H1 (cell line): ENCODE measurements around the gene ZNF775. TPM values are rescaled to one million over a fixed set of nuclear protein-coding genes. Genes with fewer than 3 reads are reported as not detected.

ENCODE experiments used
- CTCF ChIA-PET: fragments of 300-600 bp; sonication (Branson Sonifier 250); formaldehyde crosslinking; loops from one replicate; lab custom pipeline; 2021; ENCODE audit not compliant: partially characterized antibody; lab: Charles Lee
- POLR2A ChIA-PET: fragments of 300-600 bp; sonication (Branson Sonifier 250); formaldehyde crosslinking; loops from one replicate; lab custom pipeline; 2021; ENCODE audit warnings: inconsistent platforms; ENCODE audit not compliant: partially characterized antibody; lab: Charles Lee
- DNase-seq, 2 experiments: peaks; one replicate each; pipeline versions ENCODE4 v3.0.0 to v3.0.0-alpha.2; 2010 to 2022; ENCODE audit warnings: low spot score in 2 of 2, low read depth in 1 of 2, mixed read lengths in 1 of 2
- FAIRE-seq: peaks from 2 replicates; lab custom pipeline; 2011; peaks lifted over from hg19 to GRCh38; lab: Jason Lieb, UNC
- H2AFZ ChIP-seq: 2 replicates; pipeline ENCODE4 v1.8.1; 2012; ENCODE audit warnings: low read length, inconsistent platforms
- H2AK5ac ChIP-seq: 2 replicates; pipeline ENCODE4 v1.6.1; 2013; ENCODE audit warnings: low read depth, low read length
- H2BK120ac ChIP-seq: replicated peaks from 2 replicates; pipeline ENCODE3; 2013; ENCODE audit warnings: low read depth, low read length, inconsistent platforms
- H2BK12ac ChIP-seq: 2 replicates; pipeline ENCODE4 v1.6.1; 2013; ENCODE audit warnings: low read depth, low read length
- H2BK15ac ChIP-seq: 2 replicates; pipeline ENCODE4 v1.6.1; 2013; ENCODE audit warnings: low read length
- H2BK20ac ChIP-seq: 2 replicates; pipeline ENCODE4 v1.6.1; 2013; ENCODE audit warnings: low read length
- H2BK5ac ChIP-seq: 2 replicates; pipeline ENCODE4 v1.6.1; 2013; ENCODE audit warnings: low read depth, low read length
- H3K14ac ChIP-seq: 2 replicates; pipeline ENCODE4 v1.6.1; 2013; ENCODE audit warnings: inconsistent platforms; ENCODE audit not compliant: insufficient read length
- H3K18ac ChIP-seq: 2 replicates; pipeline ENCODE4 v1.6.1; 2013; ENCODE audit warnings: low read length; ENCODE audit errors: extremely low read depth
- H3K23ac ChIP-seq: 2 replicates; pipeline ENCODE4 v1.6.1; 2013; ENCODE audit warnings: inconsistent platforms; ENCODE audit not compliant: insufficient read length
- H3K23me2 ChIP-seq: 2 replicates; pipeline ENCODE4 v1.6.1; 2013; ENCODE audit warnings: low read depth, low read length
- H3K27ac ChIP-seq: 2 replicates; pipeline ENCODE4 v1.6.1; 2011; ENCODE audit warnings: low read depth, low read length, inconsistent platforms
- H3K27me3 ChIP-seq, 4 experiments: replicated peaks in 1 of 4; 1 replicate in 1 of 4; 2 replicates in 3 of 4; pipeline versions ENCODE4 v1.6.1 to v1.8.1; 2011 to 2013; ENCODE audit warnings: low read length in 3 of 4, mild to moderate bottlenecking in 3 of 4, inconsistent platforms in 2 of 4, mixed read lengths in 2 of 4, moderate library complexity in 1 of 4; ENCODE audit not compliant: control insufficient read depth in 3 of 4, insufficient read depth in 3 of 4; ENCODE audit errors: extremely low read depth in 1 of 4
- H3K36me3 ChIP-seq, 4 experiments: 2 replicates each; pipeline versions ENCODE4 v1.6.1 to v1.8.1; 2011 to 2013; ENCODE audit warnings: mild to moderate bottlenecking in 4 of 4, low read length in 3 of 4, moderate library complexity in 2 of 4, control low read depth in 1 of 4, inconsistent platforms in 1 of 4; ENCODE audit not compliant: insufficient read depth in 4 of 4, control insufficient read depth in 2 of 4
- H3K4ac ChIP-seq: replicated peaks from 2 replicates; pipeline ENCODE3; 2013; ENCODE audit warnings: low read length, low read depth, mixed read lengths, inconsistent platforms; ENCODE audit not compliant: insufficient read length
- H3K4me1 ChIP-seq, 4 experiments: replicated peaks in 1 of 4; 1 replicate in 1 of 4; 2 replicates in 3 of 4; pipeline versions ENCODE4 v1.6.1 to v1.8.1; 2011 to 2013; ENCODE audit warnings: low read length in 3 of 4, inconsistent platforms in 2 of 4, mixed read lengths in 1 of 4; ENCODE audit not compliant: insufficient read depth in 4 of 4, control insufficient read depth in 3 of 4
- H3K4me2 ChIP-seq, 2 experiments: 2 replicates each; pipeline versions ENCODE4 v1.6.1 to v1.8.1; 2011 to 2013; ENCODE audit warnings: low read depth in 2 of 2, low read length in 2 of 2, control low read depth in 1 of 2, inconsistent platforms in 1 of 2, mild to moderate bottlenecking in 1 of 2; ENCODE audit not compliant: insufficient read depth in 1 of 2
- H3K4me3 ChIP-seq, 4 experiments: fragments of 200-600, 300-600 bp in 1 of 4; sonication (generic), shearing (Covaris generic), sonication (Bioruptor Twin) in 1 of 4; 2 replicates each; pipeline versions ENCODE4 v1.5.1 to v1.8.1; 2011 to 2016; ENCODE audit warnings: low read length in 4 of 4, low read depth in 3 of 4, control low read depth in 2 of 4, inconsistent platforms in 2 of 4, mild to moderate bottlenecking in 2 of 4, mixed read lengths in 1 of 4, moderate library complexity in 1 of 4; ENCODE audit not compliant: insufficient read depth in 2 of 4; ENCODE audit errors: extremely low read depth in 1 of 4
- H3K56ac ChIP-seq: replicated peaks from 2 replicates; pipeline ENCODE3; 2013; ENCODE audit warnings: low read depth, mild to moderate bottlenecking, mixed read lengths, low read length, inconsistent platforms; ENCODE audit not compliant: insufficient read length
- H3K79me1 ChIP-seq: 2 replicates; pipeline ENCODE4 v1.6.1; 2013; ENCODE audit warnings: low read depth, low read length, control low read depth
- H3K79me2 ChIP-seq, 2 experiments: 2 replicates each; pipeline versions ENCODE4 v1.6.1 to v1.8.1; 2012 to 2013; ENCODE audit warnings: low read length in 2 of 2, mild to moderate bottlenecking in 2 of 2, inconsistent platforms in 1 of 2; ENCODE audit not compliant: insufficient read depth in 2 of 2, control insufficient read depth in 1 of 2
- H3K9ac ChIP-seq, 4 experiments: replicated peaks in 1 of 4; 1 replicate in 1 of 4; 2 replicates in 3 of 4; pipeline versions ENCODE4 v1.6.1 to v1.8.1; 2011 to 2013; ENCODE audit warnings: low read depth in 3 of 4, low read length in 3 of 4, control low read depth in 2 of 4, mild to moderate bottlenecking in 2 of 4, moderate library complexity in 2 of 4, inconsistent platforms in 1 of 4; ENCODE audit errors: extremely low read depth in 1 of 4
- H3K9me3 ChIP-seq, 2 experiments: 2 replicates each; pipeline versions ENCODE4 v1.6.1 to v1.8.1; 2012 to 2013; ENCODE audit warnings: mild to moderate bottlenecking in 2 of 2, moderate library complexity in 2 of 2, control low read depth in 1 of 2, inconsistent platforms in 1 of 2, low read depth in 1 of 2, low read length in 1 of 2, mixed read lengths in 1 of 2; ENCODE audit not compliant: insufficient read depth in 2 of 2
- H4K20me1 ChIP-seq, 2 experiments: replicated peaks in 1 of 2; 2 replicates each; pipeline versions ENCODE3 to v1.8.1; 2011 to 2013; ENCODE audit warnings: inconsistent platforms in 2 of 2, low read length in 2 of 2, mild to moderate bottlenecking in 1 of 2; ENCODE audit not compliant: insufficient read depth in 2 of 2, control insufficient read depth in 1 of 2
- H4K5ac ChIP-seq: 2 replicates; pipeline ENCODE4 v1.6.1; 2013; ENCODE audit warnings: low read length, low read depth, mixed read lengths, inconsistent platforms; ENCODE audit not compliant: insufficient read length
- H4K8ac ChIP-seq: 2 replicates; pipeline ENCODE4 v1.8.0; 2013; ENCODE audit warnings: mild to moderate bottlenecking, moderate library complexity, low read length, inconsistent platforms; ENCODE audit not compliant: insufficient read depth; ENCODE audit errors: extremely low read depth
- H4K91ac ChIP-seq: replicated peaks from 2 replicates; pipeline ENCODE3; 2013; ENCODE audit warnings: low read length, mixed read lengths, inconsistent platforms; ENCODE audit not compliant: insufficient read length
- CBX8 ChIP-seq: fragments of 300-800, 300-1000 bp; sonication (generic); IDR thresholded peaks from 2 replicates; pipeline ENCODE4 v1.7.1; 2016; ENCODE audit warnings: low read depth, low read length, borderline replicate concordance
- CHD1 ChIP-seq: IDR thresholded peaks from 2 replicates; pipeline ENCODE4 v1.6.1; 2012; ENCODE audit warnings: low read depth, low read length, improper control_type of control experiment
- EZH2 ChIP-seq: fragments of 200-600 bp; sonication (generic); IDR thresholded peaks from 2 replicates; pipeline ENCODE4 v1.7.1; 2012; ENCODE audit warnings: low read depth, mild to moderate bottlenecking, moderate library complexity, low read length, inconsistent platforms; ENCODE audit not compliant: severe bottlenecking
- RFX5 ChIP-seq: IDR thresholded peaks from 2 replicates; pipeline ENCODE4 v1.6.1; 2011; ENCODE audit warnings: low read depth, low read length, improper control_type of control experiment, borderline replicate concordance
- SUZ12 ChIP-seq: fragments of 200-600 bp; sonication (generic); IDR thresholded peaks from 2 replicates; pipeline ENCODE4 v1.6.1; 2012; ENCODE audit warnings: mild to moderate bottlenecking, inconsistent platforms, low read length, moderate library complexity, mixed read lengths
- TAF1 ChIP-seq: IDR thresholded peaks from 2 replicates; pipeline ENCODE4 v1.6.1; 2011; ENCODE audit warnings: mild to moderate bottlenecking, low read depth, low read length
- ZNF274 ChIP-seq: IDR thresholded peaks from 2 replicates; pipeline ENCODE4 v1.7.0; 2012; ENCODE audit warnings: low read length, borderline replicate concordance; ENCODE audit errors: extremely low read depth
- WGBS, 2 experiments: shearing (Covaris generic) in 1 of 2; methylation state at CpG; one replicate each; pipeline versions ENCODE4 v1.1.6 to v1.1.7; 2013 to 2015; ENCODE audit warnings: low lambda C conversion rate in 2 of 2, mixed read lengths in 2 of 2, inconsistent platforms in 1 of 2, low coverage in 1 of 2, missing lambda C conversion rate in 1 of 2; ENCODE audit not compliant: insufficient replicate concordance in 2 of 2, insufficient coverage in 1 of 2, insufficient read length in 1 of 2; ENCODE audit errors: extremely low coverage in 1 of 2, missing lambda C conversion rate in 1 of 2; 5-methylcytosine and 5-hydroxymethylcytosine counted together
- polyA plus RNA-seq, 7 experiments: library from polyadenylated mRNA; depleted of rRNA in 3 of 7; stranded (reverse) in 5 of 7; unstranded in 2 of 7; fragments of >200 nt in 5 of 7; fragments of 200-250 nt in 2 of 7; gene quantifications; 1 replicate in 5 of 7; 2 replicates in 1 of 7; 4 replicates in 1 of 7; pipeline versions ENCODE4 v1.2.1 to v1.2.3, GENCODE V29; 2011 to 2013; ENCODE audit warnings: missing spikeins in 2 of 7, mixed read lengths in 2 of 7
- total RNA-seq: library from RNA; stranded (reverse); fragmentation: NEBNext Ultra II Directional; extraction: Animal tissue kit (Norgen Biotek cat#: 25700); gene quantifications from 2 replicates; pipeline ENCODE4 v1.2.1, GENCODE V29; 2021
- TF ChIP-seq, protein P1 (sequence below): IDR thresholded peaks from 2 replicates; pipeline ENCODE4 v1.6.1; 2012; ENCODE audit warnings: inconsistent platforms
- TF ChIP-seq, protein P2 (sequence below): IDR thresholded peaks from 2 replicates; pipeline ENCODE4 v1.6.1; 2012; ENCODE audit warnings: low read length, inconsistent platforms

Gene ZNF775
- total and polyA plus RNA-seq, 2 of the 8 experiments (the other 6 are each of a cell fraction or from before 2014, with no cell fraction given): 13.6 to 21.5 TPM

DNA sequence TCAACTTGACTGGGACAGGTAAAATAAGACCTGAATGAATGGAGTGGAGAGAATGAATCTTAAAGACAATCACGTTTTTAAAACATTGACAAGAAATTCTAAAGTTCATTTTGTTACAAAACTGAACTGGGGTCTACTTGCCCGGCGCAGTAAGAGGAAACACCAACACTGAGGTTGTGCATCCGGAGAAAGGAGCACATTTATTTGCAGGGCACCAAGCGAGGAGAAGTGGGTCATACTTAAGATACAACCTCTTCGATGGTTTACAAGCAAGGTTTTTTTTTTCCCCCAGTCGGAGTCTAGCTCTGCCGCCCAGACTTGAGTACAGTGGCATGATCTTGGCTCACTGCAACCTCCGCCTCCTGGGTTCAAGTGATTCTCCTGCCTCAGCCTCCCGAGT, 13.9 kb upstream of the ZNF775 start:
- no peak overlapping the region; the same call in 1 of the 2 replicates for H4K8ac ChIP-seq
- H2BK5ac ChIP-seq: no peak overlapping the region; the same call in 1 of the 2 replicates
- TF ChIP-seq, protein P1, sequence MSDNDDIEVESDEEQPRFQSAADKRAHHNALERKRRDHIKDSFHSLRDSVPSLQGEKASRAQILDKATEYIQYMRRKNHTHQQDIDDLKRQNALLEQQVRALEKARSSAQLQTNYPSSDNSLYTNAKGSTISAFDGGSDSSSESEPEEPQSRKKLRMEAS: no peak
- TF ChIP-seq ZNF274 (no peak), EZH2 (no peak), TAF1 (no peak), CBX8 (no peak), RFX5 (no peak), SUZ12 (no peak), CHD1 (no peak)
- TF ChIP-seq, protein P2, sequence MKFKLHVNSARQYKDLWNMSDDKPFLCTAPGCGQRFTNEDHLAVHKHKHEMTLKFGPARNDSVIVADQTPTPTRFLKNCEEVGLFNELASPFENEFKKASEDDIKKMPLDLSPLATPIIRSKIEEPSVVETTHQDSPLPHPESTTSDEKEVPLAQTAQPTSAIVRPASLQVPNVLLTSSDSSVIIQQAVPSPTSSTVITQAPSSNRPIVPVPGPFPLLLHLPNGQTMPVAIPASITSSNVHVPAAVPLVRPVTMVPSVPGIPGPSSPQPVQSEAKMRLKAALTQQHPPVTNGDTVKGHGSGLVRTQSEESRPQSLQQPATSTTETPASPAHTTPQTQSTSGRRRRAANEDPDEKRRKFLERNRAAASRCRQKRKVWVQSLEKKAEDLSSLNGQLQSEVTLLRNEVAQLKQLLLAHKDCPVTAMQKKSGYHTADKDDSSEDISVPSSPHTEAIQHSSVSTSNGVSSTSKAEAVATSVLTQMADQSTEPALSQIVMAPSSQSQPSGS: no peak
- peaks cover 0 to 6% (median 0%) of the 10 kb centered on the region in 4 experiments; a peak in 1 of 8 replicates for H3K36me3 ChIP-seq
- H4K20me1 ChIP-seq: no peaks in the 10 kb centered on the region
- ChIA-PET CTCF (interaction anchor here (1.1 to 1.9 kb wide), 4 partner anchors 13 to 41 kb away, joined by 3 to 7 read pairs (median 4); no protein-coding TSS in a partner anchor), POLR2A (interaction anchor here (1.0 to 7.6 kb wide), 11 partner anchors 11 to 47 kb away, joined by 3 to 116 read pairs (median 5); partner anchors contain the start of gene RARRES2)
- H3K9ac ChIP-seq: no peak overlapping the region
- H3K79me1 ChIP-seq: peaks cover under 1% of the 10 kb centered on the region; the same call in 1 of the 2 replicates
- no peak overlapping the region for H3K23ac ChIP-seq
- no peaks in the 10 kb centered on the region for H3K27me3 ChIP-seq
- H4K5ac ChIP-seq: no peak overlapping the region
- no peak overlapping the region for H2BK12ac ChIP-seq
- no peak overlapping the region for H3K4me2 ChIP-seq
- WGBS, 2 experiments: 90% methylated on average over 10 of the region's 10 CpGs; no CpG with 5 or more reads in 1 of the 2 experiments
- no peak for FAIRE-seq
- peaks cover 1 to 14% of the 10 kb centered on the region in 2 experiments; a peak in 3 of 4 replicates for H3K79me2 ChIP-seq
- no peak for DNase-seq
- H3K4me3 ChIP-seq: no peak overlapping the region
- no peaks in the 10 kb centered on the region for H3K9me3 ChIP-seq
- no peak overlapping the region for H2BK20ac ChIP-seq
- H3K4me1 ChIP-seq: peaks cover 16 to 30% (median 21%) of the 10 kb centered on the region in 4 experiments
- H2BK15ac ChIP-seq: no peak overlapping the region
- no peak overlapping the region for H3K18ac ChIP-seq
- H3K23me2 ChIP-seq: peaks cover 11% of the 10 kb centered on the region; the same call in 1 of the 2 replicates
- peak overlapping the region; percentile 52 for H4K91ac ChIP-seq
- no peak overlapping the region for H3K14ac ChIP-seq
- H3K56ac ChIP-seq: no peak overlapping the region
- H2BK120ac ChIP-seq: no peak overlapping the region
- no peak overlapping the region for H3K4ac ChIP-seq
- no peak overlapping the region for H2AK5ac ChIP-seq
- H2AFZ ChIP-seq: no peak overlapping the region
- H3K27ac ChIP-seq: no peak overlapping the region
